Activated CD8-positive, alpha-beta memory T cell treated with anti-CD3 and anti-CD28 coated beads for 4 hours (primary cell): ENCODE measurements around the gene KIF26A.
A peak's percentile ranks its signal among the peaks of the same experiment; 100 is the strongest.

Experiments used
- DNase-seq, 2 donors: peaks; one replicate each; pipeline ENCODE4 v3.0.0-alpha.2; 2020; ENCODE audit warnings: low read depth in 2 of 2

The KIF26A gene

DNA sequence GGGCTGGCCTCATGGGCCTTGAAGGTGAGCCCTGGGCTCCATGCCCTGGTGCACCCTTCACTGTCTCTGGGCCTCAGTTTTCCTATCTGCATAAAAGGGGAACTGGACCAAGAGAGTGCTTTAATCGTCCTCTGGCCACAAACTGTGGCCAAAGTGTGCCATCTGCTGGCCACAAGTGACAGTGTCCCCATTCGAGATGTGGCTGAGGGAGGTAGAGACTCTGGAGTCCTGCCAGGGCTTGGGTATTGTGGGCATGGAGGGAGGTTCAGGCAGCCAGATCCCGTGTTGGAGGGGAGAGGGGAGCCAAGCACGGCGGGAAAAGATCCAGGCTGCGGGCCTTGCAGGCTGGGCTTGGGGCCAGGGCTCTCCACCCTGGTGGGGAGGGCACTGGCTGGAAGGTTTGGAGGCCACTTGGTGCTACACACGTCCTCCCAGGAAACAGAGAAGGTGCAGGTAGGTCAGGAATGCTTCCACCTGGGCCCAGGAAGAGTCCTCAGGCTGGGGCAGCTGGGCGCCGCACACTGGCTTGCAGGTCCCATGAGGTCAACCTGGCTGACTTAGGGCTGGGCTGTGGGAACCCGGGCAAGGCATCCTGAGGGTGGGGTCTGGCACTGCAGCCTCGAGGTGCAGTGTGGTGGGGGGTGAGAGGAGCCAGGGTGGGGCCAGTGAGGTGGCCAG, 7.3 kb upstream of the KIF26A start:
- no peak for DNase-seq

DNA sequence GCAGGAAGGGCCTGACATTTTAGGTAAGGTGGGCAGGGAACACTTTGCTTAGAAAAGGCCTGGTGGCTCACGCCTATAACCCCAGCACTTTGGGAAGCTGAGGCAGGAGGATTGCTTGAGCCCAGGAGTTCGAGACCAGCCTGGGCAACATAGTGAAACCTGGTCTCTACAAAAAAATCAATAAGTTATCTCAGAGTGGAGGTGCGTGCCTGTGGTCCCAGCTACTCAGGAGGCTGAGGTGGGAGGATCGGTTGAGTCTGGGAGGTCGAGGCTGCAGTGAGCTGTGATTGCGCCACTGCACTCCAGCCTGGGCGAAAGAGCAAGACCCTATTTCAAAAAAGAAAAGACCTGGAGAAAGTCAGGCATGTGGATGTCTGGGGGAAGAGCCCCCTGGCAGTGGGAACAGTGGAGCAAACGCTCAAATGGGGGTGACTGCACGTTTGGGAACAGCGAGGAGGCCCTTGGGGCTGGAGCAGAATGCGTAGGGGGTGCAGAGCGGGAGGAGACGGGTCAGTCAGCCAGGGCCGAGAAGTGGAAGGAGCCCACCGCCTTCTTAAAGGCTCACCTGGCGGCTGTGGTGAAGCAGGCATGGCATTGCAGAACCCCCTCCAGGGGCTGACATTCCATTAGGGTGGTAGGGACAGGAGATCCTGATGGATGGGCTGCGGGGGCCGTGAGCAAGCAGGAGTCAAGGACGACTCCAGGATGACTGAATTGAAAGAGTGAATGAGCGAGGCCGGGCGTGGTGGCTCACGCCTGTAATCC, 6.2 kb upstream of the KIF26A start:
- DNase-seq, result no peak

DNA sequence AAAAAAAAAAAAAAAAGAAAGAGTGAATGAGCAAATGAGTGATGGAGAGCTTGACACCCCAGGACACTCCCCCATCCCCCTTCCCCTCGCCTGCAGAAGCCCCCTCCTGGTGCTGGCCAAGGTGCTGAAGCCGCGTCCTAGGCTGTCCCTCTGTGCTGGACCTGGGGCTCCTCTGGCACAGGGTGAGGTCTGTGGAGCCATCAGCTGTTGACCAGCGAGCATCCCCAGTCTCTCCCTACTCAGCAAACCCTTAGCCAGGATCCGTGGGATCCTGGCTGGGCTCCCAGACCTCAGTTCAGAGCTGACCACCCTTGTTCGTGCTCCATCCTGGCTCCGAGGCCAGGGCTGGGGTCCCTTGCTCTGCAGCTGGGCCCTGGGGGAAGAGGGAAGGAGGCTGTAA, 5.4 kb upstream of the KIF26A start:
- DNase-seq, result no peak

DNA sequence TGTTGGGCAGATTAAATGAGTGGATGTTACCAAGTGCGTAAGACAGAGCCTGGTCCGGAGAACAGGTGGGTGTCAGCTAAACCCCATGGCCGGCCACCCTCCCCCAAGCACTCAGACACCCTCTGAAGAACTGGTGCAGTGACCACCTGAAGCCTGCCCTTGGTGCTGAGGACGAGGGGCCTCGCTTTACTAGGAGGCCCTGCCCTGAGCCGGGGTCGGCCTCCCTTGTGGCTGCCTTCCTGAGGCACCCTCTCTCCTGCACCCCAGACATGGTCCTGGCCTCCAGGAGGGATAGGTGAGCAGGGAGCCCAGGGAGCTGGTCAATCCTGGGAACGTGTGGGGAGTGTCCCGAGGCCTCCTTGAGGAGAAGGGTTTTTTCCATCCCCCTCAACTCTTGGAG, 4.9 kb upstream of the KIF26A start:
- no peak for DNase-seq

DNA sequence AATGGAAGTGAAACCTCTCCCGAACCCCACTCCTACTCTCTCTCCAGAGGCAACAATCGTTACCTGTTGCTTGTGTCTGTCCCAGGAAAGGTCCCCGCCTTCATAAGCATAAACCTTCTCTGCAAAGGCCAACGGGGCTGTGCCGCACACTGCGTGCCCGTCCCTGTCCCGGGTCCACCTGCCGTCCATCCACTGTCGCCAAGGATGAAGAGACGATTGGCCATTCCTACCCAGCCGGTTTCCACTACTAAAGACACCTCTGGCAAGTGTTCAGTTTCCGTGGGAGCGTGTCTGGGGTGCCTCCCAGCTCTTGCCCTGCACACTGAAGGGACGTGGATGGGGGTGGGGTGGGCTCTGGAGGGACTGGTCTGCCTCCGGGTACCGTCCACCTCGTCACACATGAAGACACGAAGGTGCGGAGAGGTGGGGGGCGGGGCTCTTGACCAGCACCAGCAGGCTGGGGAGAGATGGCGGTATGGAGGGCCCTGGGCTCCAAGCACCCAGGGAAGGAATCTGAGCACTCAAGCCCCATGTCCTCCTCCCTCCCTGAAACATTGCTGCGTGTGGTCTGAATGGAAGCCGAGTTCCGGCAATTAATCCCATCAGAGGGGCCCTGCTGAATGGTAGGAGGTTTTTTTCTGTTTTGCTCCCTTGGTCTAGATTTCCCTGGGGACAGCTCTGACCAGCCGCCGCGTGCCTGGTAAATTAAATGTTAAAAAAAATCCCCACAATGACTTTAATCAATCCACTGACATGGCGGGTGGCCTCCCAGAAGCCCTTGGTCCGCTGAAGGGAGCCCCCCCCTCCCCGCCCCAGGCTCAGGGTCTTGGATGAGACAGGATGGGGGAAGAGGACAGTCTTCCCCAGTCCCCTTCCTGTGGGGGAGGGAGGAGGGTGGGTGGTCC, 4.1 kb upstream of the KIF26A start:
- DNase-seq, result no peak

DNA sequence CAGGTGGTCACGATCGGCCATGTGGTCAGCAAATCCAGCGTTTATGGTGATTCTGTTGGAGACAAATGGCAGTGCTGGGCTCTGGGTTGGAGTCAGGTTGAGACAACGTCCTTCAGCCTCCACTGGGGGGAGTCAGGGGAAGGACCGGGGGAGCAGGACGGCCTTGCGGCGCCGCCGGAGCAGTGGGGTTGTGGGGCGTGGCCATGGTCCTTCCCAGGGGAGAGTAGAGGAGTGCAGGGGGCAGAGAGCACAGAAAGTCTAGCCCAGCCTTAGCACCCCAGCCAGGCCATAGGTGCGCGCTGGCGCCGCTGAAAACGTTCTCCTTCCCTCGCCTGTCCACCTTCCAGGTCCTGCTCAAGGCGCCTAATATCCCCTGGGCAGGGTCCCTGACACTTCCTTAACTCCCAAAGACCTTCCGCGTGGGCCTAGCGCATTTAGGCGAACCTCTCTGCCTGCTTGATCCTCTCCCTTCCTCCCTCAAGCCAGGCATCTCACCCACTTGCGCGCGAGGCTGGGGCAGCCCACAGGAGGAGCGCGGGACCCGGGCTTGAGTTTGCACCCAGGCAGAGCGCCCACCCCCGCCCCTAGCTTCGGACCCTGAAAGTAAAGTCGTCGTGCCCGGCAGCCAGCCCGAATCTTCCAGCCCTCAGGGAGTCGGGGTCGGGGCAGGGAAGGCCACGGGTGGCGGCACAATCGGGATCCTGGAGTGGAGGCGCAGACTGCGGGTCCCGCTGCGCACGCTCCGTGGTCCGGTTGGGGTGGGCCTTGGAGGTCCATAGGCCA, 3.1 kb upstream of the KIF26A start:
- no peak for DNase-seq

DNA sequence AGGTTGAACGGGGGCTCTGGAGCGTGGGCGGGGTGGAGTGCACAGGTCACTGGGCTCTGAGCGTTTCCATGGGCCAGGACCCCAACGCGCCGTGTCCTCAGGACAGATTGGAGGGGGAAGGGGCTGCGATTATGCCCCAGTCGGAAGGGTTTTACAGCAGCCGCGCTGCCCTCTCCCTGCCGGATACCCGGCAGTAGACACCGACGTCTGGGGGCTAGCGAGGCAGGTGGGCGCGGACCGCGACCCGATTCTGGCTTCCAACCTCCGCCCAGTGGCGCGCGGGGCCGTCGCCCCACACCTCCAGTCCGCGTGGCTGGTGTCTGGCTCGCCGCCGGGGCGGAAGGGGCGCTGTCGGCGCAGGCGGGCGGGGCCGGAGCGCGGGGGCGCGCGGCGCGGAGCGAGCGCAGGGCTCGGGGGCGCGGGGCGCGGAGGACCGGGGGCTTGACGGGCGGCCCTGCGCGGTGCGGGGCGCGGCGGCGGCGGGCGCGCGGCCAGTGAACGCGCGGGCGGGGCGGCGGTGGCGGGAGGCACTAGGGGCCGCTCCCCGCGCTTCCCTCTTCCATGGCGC, 2.4 kb upstream of the KIF26A start:
- no peak for DNase-seq

DNA sequence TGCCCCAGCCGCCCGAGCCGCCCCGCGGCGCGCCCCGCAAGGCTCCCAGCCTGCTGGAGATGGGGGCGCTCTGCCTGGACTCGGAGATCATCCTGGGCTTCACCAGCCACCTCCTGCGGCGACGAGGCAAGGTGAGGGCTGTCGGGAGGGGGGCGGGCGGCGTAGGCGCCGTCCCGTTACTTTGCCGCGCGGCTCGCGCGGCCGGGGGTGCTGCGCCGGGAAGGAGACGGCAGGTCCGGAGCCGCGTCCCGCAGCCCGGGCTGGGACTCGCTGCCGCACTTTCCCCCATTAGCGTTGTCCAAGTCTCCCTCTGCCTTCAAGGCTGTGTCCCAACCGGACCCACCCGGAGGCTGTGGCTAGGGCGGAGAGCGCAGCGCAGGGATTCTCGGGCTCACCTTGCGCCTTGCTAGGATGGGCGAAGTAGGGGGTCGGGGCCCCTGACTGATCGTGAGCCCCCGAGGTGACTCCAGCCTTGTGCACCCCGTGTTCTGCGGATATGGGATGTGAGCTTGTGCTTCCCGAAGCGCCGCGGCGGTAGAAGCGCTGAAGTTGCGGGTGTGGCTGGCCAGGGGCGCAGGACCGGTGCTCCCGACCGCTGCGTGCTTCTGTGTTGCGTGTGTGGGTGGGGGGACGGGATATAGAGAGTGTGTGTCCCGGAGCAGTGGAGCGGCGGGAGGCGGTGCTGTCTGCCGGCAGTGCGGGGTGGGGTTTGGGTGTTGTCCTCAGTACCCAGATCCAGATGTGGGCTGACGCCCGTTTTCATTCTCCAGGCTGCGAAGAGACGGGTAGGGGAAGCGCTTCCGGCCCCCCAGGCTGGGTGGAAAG, 1.7 kb upstream of the KIF26A start:
- no peak for DNase-seq

DNA sequence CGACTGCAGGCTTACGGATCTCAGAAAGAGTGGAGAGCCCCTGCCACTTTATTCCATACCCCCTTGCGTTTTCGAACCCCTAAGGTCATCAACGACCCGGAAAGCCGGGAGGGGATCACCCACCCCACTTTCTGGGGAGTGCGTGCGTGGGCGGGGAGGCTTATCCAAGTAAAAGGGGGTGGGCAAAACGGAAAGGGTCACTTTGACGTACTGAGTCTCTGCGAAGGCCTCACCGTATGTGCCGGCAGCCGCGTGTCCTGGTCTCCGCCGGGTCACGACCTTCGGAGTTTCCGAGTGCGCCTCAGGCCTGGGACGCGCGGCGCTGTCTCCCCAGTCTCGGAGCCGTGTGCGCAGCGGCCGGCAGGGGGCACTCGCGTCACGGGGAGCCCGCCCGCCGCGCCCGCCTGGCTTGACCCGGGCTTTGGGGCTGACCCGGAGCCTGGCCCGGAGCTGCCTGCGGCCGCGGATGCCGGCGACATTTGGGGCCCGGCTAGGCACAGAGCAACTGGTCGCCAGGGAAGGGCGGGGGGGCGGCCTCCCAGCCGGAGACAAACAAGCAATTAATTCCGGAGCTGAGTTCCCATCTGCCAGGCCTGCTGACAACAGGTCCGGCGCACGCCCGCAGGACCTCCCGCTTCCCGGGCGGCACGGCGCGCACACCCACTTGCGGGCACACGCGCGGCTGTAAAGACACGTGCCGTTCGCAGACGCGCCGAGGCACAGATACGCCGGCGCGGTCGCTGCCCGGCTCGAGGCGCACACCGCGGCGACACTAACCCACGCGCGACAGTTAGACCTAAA, 890 bp upstream of the KIF26A start:
- peak; percentile 13 to 17 for DNase-seq

DNA sequence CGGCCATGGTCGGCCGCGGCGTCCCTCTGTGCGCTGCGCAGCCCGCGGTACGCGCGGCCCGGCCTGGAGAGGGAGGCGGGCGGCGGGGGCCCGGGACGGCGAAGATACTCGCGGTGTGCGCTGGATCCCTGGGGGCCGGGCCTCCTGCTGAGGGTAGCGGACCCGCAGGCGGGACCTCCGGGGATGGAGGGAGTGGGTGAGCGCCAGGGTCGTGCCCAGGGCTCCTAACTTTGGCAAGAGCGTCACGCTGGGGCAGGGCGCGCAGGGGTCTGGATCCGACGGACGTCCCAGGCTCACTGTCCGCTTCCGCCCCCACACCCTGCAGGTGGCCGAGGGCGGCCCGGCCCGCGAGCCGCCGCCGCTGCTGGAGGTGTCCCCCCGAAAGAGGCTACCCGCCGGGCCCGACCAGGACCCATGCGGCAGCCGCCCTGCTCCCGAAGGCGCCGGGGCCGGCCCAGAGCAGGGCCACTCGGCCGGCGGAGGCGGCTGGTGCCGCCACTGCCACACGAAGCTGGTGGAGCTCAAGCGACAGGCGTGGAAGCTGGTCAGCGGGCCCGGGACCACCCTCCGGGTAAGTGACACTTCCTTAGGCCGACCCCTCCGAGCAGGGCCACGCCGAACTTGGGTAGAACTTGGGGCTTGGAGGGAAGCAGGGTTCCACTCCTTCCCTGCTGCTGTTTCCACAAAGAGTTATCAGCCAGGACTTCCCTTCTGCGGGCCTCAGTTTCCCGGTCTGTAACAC, 502 bp downstream of the KIF26A start:
- DNase-seq, result no peak

DNA sequence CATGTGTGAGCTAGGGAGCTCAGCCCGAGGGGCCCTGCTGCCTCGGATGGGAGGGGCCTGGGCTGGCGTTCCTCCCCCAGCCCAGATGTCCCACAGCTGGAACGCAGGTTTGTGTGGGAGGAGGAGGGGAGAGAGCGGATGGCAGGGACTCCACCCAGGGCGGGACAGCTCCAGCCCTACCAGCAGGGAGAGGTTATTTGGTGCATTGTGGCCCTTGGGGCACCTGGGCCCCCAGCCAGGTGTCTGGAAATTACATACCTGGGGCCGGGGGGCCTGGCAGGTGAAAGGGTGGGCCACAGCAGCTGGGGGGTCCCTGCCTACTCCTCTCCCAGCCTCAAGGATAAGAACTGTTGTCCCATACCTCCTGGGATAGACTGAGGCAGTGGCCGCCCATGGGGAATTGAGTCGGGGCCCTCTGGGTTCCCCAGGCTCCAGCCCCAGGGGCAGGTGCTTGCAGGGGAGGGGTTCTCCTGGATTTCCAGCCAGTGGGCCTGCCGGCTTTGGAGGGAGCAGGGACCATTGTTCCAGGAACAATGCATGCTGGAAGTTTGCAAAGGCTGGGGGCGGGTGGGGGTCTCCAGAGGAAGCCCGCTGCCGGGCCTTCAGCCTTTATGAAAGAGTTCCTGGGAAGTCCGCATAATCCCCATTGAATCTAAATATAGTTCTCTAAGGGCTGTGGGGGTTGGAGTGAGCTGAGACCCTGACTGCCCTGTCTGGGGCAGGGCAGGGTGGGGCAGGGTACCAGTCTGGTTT, 1.2 kb downstream of the KIF26A start:
- DNase-seq, result no peak

DNA sequence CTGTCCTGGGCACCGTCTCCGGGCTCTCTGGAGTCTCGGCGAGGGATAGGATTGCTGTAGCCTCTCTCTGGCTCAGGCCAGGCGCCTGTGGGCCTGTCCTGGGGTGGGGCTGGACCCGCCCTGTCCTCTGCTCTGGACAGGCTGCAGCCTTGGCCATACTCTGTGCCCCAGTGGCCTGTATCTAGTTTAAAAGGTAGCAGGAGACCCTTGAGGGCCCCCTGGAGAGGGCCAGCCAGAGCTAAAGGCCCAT, 1.8 kb downstream of the KIF26A start:
- no peak for DNase-seq

DNA sequence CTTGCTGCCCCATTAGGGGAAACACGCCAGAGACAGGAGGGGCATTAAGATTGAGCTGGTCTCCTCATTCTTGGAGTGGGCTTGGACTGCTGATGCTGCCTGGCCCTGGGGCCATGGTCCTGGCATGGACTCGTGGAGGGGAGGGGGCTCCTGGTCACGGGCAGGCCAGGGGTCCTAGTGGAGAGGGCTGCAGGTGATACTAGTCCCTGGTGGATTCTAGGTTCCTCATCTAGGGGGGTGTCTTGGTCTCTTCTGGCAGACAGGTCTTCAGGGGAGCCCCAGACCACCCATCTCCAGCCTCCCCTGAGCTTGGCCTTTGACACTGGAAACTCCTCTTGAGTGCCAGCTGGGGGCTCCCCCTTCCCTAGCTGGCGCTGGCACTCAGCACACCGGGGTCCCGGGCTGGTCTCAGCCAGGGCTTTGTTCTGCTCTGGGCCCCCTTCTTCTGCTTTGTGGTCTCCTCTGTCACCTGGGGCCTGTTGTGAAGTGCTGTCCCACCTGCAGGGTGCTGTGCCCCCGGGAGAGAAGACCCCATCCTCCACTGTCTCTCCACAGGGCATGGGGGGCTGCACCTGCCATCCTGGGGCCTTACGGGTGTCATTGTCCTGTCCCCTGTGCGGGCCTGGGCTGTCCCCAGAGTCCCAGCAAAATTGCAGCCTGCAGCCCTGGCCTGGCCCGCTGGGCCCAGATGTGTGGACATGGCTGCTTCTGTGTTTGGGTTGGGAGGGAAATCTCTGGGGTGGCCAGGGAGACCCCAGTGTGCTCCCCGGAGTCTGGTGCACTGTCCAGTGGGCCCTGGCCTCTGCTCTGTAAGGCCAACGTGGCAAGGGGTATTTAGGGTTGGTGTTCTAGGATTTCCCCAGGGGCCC, 2.3 kb downstream of the KIF26A start:
- no peak for DNase-seq

DNA sequence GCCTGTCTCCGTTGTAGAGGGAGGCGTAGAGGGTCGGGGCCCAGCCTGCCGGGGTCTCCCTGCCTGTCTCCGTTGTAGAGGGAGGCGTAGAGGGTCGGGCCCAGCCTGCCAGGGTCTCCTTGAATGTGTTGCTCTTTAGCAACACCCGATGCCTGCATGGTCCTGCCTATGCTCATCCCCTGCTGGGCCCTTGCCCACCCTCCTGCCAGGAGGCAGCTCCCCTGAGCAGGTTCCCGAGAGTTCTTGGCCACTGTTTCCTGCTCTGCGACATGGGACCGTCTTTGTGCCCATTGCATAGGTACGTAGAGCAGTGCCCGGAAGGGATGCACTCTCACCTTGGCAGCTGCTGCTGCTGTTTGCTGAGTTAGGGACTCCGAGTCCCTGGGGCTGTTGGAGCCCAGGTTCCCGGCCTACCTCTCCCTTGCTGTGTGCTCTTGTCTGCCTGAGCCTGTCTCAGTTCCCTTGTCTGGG, 3.3 kb downstream of the KIF26A start:
- DNase-seq, result no peak

DNA sequence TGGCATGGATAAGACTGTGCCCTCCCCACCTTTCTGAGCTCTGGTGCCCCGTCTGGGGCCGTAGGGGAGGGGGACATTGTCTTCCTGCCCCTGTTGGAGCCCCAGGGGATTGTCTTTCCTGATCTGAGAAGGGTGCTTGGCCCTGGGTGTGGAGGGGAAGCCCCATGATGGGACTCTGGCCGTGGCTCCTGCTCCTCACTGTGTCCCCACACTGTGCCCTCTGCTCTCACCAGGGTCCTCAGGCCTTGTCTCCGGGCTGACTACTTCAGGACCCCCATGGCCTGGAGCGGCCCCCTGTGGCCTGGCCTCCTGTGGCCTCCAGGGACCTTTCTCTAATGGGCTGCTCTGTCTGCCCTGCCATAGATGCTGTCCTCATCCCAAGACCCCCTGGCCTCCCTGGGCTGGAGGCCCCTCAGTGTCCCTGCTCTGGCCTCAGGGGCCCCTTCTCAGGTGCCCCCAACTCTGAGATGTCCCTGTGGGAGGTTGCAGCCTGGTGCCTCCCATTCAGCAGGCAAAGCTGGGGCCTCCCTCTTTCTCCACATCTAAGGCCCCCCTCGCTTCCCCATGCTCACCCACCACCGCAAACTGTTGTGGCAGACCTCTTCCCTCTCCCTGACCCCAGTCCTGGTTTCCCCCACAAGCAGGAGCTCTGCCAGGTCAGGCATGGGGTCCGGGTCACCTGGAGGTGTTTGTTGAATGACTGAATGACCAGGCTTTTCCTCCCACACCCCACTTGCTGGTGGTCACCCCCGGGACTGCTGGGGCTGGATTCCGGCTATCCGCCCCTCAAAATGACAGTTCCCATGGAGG, 4.0 kb downstream of the KIF26A start:
- no peak for DNase-seq

DNA sequence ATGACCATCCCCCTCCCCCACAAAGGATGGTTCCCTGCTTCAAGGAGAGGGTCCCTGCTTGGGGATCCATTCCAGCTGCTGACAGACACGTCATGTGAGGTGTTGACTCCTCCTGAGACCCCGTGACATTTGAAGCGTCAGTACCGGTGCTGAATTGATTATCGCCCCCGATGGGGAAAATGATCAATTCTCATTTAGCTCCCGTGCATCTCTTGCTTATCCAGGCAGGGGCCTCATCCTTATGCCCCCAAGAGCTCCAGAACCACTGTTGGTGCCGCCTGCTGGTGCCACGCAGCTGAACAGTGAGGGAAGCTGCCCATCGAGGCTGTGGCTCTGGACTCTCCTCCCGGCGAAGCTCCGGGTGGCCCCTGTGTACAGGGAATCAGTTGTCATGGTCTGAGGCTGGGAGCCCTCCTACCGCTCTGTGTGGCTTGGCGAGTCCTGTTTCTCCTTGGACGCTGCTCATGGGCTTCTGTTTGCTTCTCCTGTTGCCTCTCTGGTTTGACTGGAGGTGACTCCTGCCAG, 4.6 kb downstream of the KIF26A start:
- no peak for DNase-seq
